HPDE6-E6E7 (cell line): ENCODE data around the gene ATP4A.
A peak's percentile ranks its signal among the peaks of the same experiment; 100 is the strongest.

Source experiments
- DNase-seq: peaks from one replicate; pipeline ENCODE4 v3.0.0; 2011; ENCODE audit warnings: missing footprints; ENCODE audit errors: extremely low spot score

Gene ATP4A

GRCh38 chr19:35549174-35549788, 14.2 kb downstream of the ATP4A start:
- DNase-seq = peak; percentile 59

GRCh38 chr19:35546532-35546931, 16.9 kb downstream of the ATP4A start:
- no peak for DNase-seq

GRCh38 chr19:35545855-35546381, 17.5 kb downstream of the ATP4A start:
- no peak for DNase-seq

- DNase-seq = peak; percentile 95
Observed at GRCh38 chr19:35545001-35545854, 18.2 kb downstream of the ATP4A start, which contains the start of gene TMEM147. TMEM147 (plus strand) TSS chr19:35545626; CDS start chr19:35545740, 114 bp downstream.

GRCh38 chr19:35544110-35544802, 19.2 kb downstream of the ATP4A start:
- no peak for DNase-seq

GRCh38 chr19:35543280-35544109, 20.0 kb downstream of the ATP4A start:
- no peak for DNase-seq

- DNase-seq = no peak
Observed at GRCh38 chr19:35542209-35542608, 21.2 kb downstream of the ATP4A start.

GRCh38 chr19:35540356-35540927, 23.0 kb downstream of the ATP4A start:
- no peak for DNase-seq

GRCh38 chr19:35539850-35540249, 23.6 kb downstream of the ATP4A start:
- DNase-seq = no peak

GRCh38 chr19:35539314-35539713, 24.1 kb downstream of the ATP4A start:
- no peak for DNase-seq

- no peak for DNase-seq
Observed at GRCh38 chr19:35534803-35535480, 28.5 kb downstream of the ATP4A start.

- no peak for DNase-seq
Observed at GRCh38 chr19:35533822-35534392, 29.6 kb downstream of the ATP4A start.

- no peak for DNase-seq
Observed at GRCh38 chr19:35533201-35533821, 30.1 kb downstream of the ATP4A start, which contains the start of gene GAPDHS. GAPDHS (plus strand) TSS chr19:35533456; CDS start chr19:35533528, 72 bp downstream.

GRCh38 chr19:35531291-35531690, 32.2 kb downstream of the ATP4A start:
- DNase-seq = no peak

GRCh38 chr19:35529241-35530218, 33.9 kb downstream of the ATP4A start:
- no peak for DNase-seq

- DNase-seq = no peak
Observed at GRCh38 chr19:35528218-35529038, 35.0 kb downstream of the ATP4A start, which contains the start of gene SBSN. SBSN (minus strand) TSS chr19:35528311; CDS start chr19:35528281, 30 bp downstream.

- DNase-seq = no peak
Observed at GRCh38 chr19:35525873-35526272, 37.6 kb downstream of the ATP4A start.
